ENCODE measurements around the gene TMEM163.
A peak's percentile ranks its signal among the peaks of the same experiment; 100 is the strongest.
"Not testable (repeated sequence)": the region's sequence is repeated elsewhere in the genome, so short reads cannot be mapped to it uniquely, and the experiment has no call there.

Gene TMEM163

GRCh38 chr2:134576478-134576877 is 142.3 kb downstream of the TMEM163 start:
- no peak for DNase-seq (ENCODE audit: low spot score)

GRCh38 chr2:134575888-134576287 is 142.9 kb downstream of the TMEM163 start:
- DNase-seq (ENCODE audit: low spot score), result no peak

- no peak for DNase-seq (ENCODE audit: low spot score)
Measured at GRCh38 chr2:134574611-134575330, 144.0 kb downstream of the TMEM163 start.

- DNase-seq (ENCODE audit: low spot score), result no peak
Measured at GRCh38 chr2:134573724-134574123, 145.1 kb downstream of the TMEM163 start.

- no peak for DNase-seq (ENCODE audit: low spot score)
Measured at GRCh38 chr2:134573085-134573370, 145.8 kb downstream of the TMEM163 start.

GRCh38 chr2:134572314-134573084 is 146.3 kb downstream of the TMEM163 start:
- DNase-seq (ENCODE audit: low spot score), result no peak

GRCh38 chr2:134570676-134571075 is 148.1 kb downstream of the TMEM163 start:
- no peak for DNase-seq (ENCODE audit: low spot score)

- DNase-seq (ENCODE audit: low spot score), result no peak
Measured at GRCh38 chr2:134568413-134568812, 150.4 kb downstream of the TMEM163 start.

GRCh38 chr2:134567666-134568065 is 151.1 kb downstream of the TMEM163 start:
- DNase-seq (ENCODE audit: low spot score), result no peak

GRCh38 chr2:134564955-134565354 is 153.8 kb downstream of the TMEM163 start:
- DNase-seq (ENCODE audit: low spot score), result not testable (repeated sequence)

- DNase-seq (ENCODE audit: low spot score), result peak; percentile 22
Measured at GRCh38 chr2:134564549-134564948, 154.3 kb downstream of the TMEM163 start.

GRCh38 chr2:134558208-134558830 is 160.5 kb downstream of the TMEM163 start:
- no peak for DNase-seq (ENCODE audit: low spot score)

- no peak for DNase-seq (ENCODE audit: low spot score)
Measured at GRCh38 chr2:134555411-134555810, 163.4 kb downstream of the TMEM163 start.

GRCh38 chr2:134553657-134554056 is 165.1 kb downstream of the TMEM163 start:
- no peak for DNase-seq (ENCODE audit: low spot score)

GRCh38 chr2:134550566-134551164 is 168.1 kb downstream of the TMEM163 start:
- DNase-seq (ENCODE audit: low spot score), result no peak

- DNase-seq (ENCODE audit: low spot score), result no peak
Measured at GRCh38 chr2:134549104-134549503, 169.7 kb downstream of the TMEM163 start.

GRCh38 chr2:134540990-134541389 is 177.8 kb downstream of the TMEM163 start:
- no peak for DNase-seq (ENCODE audit: low spot score)

GRCh38 chr2:134539981-134540380 is 178.8 kb downstream of the TMEM163 start:
- no peak for DNase-seq (ENCODE audit: low spot score)

- no peak for DNase-seq (ENCODE audit: low spot score)
Measured at GRCh38 chr2:134537702-134538101, 181.1 kb downstream of the TMEM163 start.

GRCh38 chr2:134537121-134537520 is 181.7 kb downstream of the TMEM163 start:
- DNase-seq (ENCODE audit: low spot score), result no peak

GRCh38 chr2:134536296-134536695 is 182.5 kb downstream of the TMEM163 start:
- DNase-seq (ENCODE audit: low spot score), result no peak

GRCh38 chr2:134532537-134532936 is 186.3 kb downstream of the TMEM163 start:
- no peak for DNase-seq (ENCODE audit: low spot score)

- no peak for DNase-seq (ENCODE audit: low spot score)
Measured at GRCh38 chr2:134527381-134527780, 191.4 kb downstream of the TMEM163 start.
